Adrenal gland (tissue), 12 donors: ENCODE results near the gene RPS6KA2. TPM values are rescaled to one million over a fixed set of nuclear protein-coding genes. Genes with fewer than 3 reads are reported as not detected.
"Not testable (repeated sequence)": the region's sequence is repeated elsewhere in the genome, so short reads cannot be mapped to it uniquely, and the experiment has no call there.

ENCODE experiments used
- DNase-seq, 7 donors: peaks; one replicate each; pipeline ENCODE4 v3.0.0-alpha.2; 2019 to 2020
- H3K27ac ChIP-seq, 5 donors: fragments of 200-600 bp; sonication (generic) in 4 of 5; 1 replicate in 3 of 5; 2 replicates in 2 of 5; pipeline versions ENCODE4 v1.5.1 to v1.8.0; 2016 to 2020; ENCODE audit warnings: mild to moderate bottlenecking in 1 of 5
- H3K27me3 ChIP-seq: fragments of 200-600 bp; 2 replicates; pipeline ENCODE4 v1.8.0; 2021
- H3K36me3 ChIP-seq, 2 donors: fragments of 200-600 bp; replicated peaks in 1 of 2; 1 replicate in 1 of 2; 2 replicates in 1 of 2; pipeline versions ENCODE4 v1.5.1 to v1.8.0; 2018 to 2022
- H3K4me1 ChIP-seq, 2 donors: fragments of 200-600 bp; replicated peaks in 1 of 2; 1 replicate in 1 of 2; 2 replicates in 1 of 2; pipeline versions ENCODE4 v1.5.1 to v1.8.0; 2018 to 2021
- H3K4me3 ChIP-seq, 4 donors: fragments of 200-600 bp; sonication (generic) in 3 of 4; one replicate each; pipeline ENCODE4 v1.5.1; 2016 to 2018
- H3K9me3 ChIP-seq, 3 donors: fragments of 200-600 bp; sonication (generic) in 1 of 3; replicated peaks in 1 of 3; 1 replicate in 2 of 3; 2 replicates in 1 of 3; pipeline versions ENCODE4 v1.5.1 to v1.8.0; 2016 to 2021
- POLR2A ChIP-seq, 2 donors: fragments of 450-650 bp; IDR thresholded peaks; one replicate each; pipeline ENCODE4 v1.6.1; 2017; ENCODE audit warnings: antibody characterized with exemption in 2 of 2, mild to moderate bottlenecking in 2 of 2, moderate library complexity in 1 of 2
- WGBS, 4 donors: extraction: QIAGEN DNeasy Blood & Tissue Kit in 2 of 4; methylation state at CpG; one replicate each; pipeline versions ENCODE4 v1.1.5 to v1.1.7; 2013 to 2017; 5-methylcytosine and 5-hydroxymethylcytosine counted together
- intact Hi-C, 2 donors: fragments of 100-400 bp; cut with DNase I; formaldehyde crosslinking; loops; one replicate each; pipeline versions ENCODE4 v1.14.1 to v1.15.0; 2022 to 2023
- polyA plus RNA-seq, 3 donors: library from polyadenylated mRNA; stranded (reverse); fragments of 200-250 nt in 2 of 3; fragments of 350-450 nt in 1 of 3; fragmentation: Illumina TruSeq in 1 of 3; extraction: RNeasy Lipid Tissue Mini Kit (QIAGEN cat#74804) in 1 of 3; gene quantifications; one replicate each; pipeline ENCODE4 v1.2.3, GENCODE V29; 2013 to 2014
- total RNA-seq, 9 donors: library from RNA; depleted of rRNA in 4 of 9; stranded (reverse); fragments of >200 nt in 4 of 9; fragments of 120-200 nt in 1 of 9; fragmentation: NEBNext Ultra II Directional in 1 of 9; extraction: Animal tissue kit (Norgen Biotek cat#: 25700) in 1 of 9; gene quantifications; one replicate each; pipeline versions ENCODE4 v1.1.0 to v1.2.4, GENCODE V29; 2013 to 2023
- TF ChIP-seq, protein P1 (sequence below), 6 experiments: fragments of 450-650 bp in 4 of 6; fragments of 200-600 bp in 2 of 6; sonication (generic) in 1 of 6; IDR thresholded peaks; 1 replicate in 5 of 6; 2 replicates in 1 of 6; pipeline versions ENCODE4 v1.5.1 to v1.8.0; 2016 to 2021; ENCODE audit warnings: antibody characterized with exemption in 6 of 6, mild to moderate bottlenecking in 2 of 6, moderate library complexity in 1 of 6
- donor health status: healthy with polysubstance abuse.
- donor health status: Bipolar disorder and iron deficiency.
- donor health status: DM: yes; HTN: yes; CAD: no.
- donor health status: DM: no; HTN: no; CAD: no.
- donor health status: DM: no; HTN: no; CAD: no.
- donor health status: DM: yes; HTN: yes; CAD: no.

Gene RPS6KA2
- total and polyA plus RNA-seq, 12 donors, result 7.0 to 40.4 (median 26.2) TPM

DNA sequence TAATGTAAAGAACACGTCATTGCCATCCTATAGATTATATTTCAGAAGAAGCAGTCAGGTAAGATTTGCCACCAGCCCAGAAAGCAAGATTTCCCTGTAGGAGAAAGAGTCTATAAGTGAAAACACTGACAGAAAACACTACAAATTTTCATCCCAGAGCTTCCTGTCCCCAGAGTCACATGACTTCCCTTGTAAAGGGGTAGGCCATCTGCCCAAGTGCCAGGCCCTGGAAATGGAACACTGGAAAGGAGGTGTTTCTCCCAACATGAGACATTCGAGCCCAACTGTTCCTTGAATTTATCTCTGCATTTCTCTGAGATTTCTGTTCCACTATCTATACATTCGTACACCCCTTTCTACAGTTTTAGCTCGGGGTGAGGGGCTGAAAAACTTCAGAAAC is 87.5 kb downstream of the RPS6KA2 start:
- Histone ChIP-seq H3K4me3 (no peak overlapping the region), H3K27me3 (no peaks in the 10 kb centered on the region), H3K9me3 (no peaks in the 10 kb centered on the region), H3K27ac (no peak overlapping the region), H3K36me3 (no peaks in the 10 kb centered on the region), H3K4me1 (no peaks in the 10 kb centered on the region)
- 82 to 92% (median 88%) methylated on average over 4 of the region's 4 CpGs for WGBS, 4 donors
- intact Hi-C loops, result no loop called here
- DNase-seq, result no peak
- no peak for TF ChIP-seq POLR2A (IDR thresholded peaks at IDR 0.05)
- TF ChIP-seq, protein P1, sequence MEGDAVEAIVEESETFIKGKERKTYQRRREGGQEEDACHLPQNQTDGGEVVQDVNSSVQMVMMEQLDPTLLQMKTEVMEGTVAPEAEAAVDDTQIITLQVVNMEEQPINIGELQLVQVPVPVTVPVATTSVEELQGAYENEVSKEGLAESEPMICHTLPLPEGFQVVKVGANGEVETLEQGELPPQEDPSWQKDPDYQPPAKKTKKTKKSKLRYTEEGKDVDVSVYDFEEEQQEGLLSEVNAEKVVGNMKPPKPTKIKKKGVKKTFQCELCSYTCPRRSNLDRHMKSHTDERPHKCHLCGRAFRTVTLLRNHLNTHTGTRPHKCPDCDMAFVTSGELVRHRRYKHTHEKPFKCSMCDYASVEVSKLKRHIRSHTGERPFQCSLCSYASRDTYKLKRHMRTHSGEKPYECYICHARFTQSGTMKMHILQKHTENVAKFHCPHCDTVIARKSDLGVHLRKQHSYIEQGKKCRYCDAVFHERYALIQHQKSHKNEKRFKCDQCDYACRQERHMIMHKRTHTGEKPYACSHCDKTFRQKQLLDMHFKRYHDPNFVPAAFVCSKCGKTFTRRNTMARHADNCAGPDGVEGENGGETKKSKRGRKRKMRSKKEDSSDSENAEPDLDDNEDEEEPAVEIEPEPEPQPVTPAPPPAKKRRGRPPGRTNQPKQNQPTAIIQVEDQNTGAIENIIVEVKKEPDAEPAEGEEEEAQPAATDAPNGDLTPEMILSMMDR (IDR thresholded peaks at IDR 0.05), result no peak

DNA sequence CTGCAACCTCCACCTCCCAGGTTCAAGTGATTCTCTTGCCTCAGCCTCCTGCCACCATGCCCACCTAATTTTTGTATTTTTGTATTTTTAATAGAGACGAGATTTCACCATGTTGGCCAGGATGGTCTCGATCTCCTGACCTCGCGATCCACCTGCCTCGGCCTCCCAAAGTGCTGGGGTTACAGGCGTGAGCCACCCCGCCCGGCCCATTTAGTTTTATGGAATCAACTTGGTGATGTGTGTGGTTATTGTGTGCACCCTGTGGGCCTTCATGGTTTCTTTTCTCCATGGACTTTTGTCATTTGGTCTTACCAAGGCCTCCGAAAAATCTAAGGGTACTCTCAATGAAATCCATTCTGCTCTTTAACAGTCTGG is 88.1 kb downstream of the RPS6KA2 start:
- H3K4me1 ChIP-seq, H3K27ac ChIP-seq, H3K4me3 ChIP-seq, H3K27me3 ChIP-seq, DNase-seq, H3K9me3 ChIP-seq, H3K36me3 ChIP-seq, intact Hi-C loops: not testable (repeated sequence)
- WGBS, 4 donors, result 95 to 100% (median 97%) methylated on average over 5 to 9 of the region's 9 CpGs

DNA sequence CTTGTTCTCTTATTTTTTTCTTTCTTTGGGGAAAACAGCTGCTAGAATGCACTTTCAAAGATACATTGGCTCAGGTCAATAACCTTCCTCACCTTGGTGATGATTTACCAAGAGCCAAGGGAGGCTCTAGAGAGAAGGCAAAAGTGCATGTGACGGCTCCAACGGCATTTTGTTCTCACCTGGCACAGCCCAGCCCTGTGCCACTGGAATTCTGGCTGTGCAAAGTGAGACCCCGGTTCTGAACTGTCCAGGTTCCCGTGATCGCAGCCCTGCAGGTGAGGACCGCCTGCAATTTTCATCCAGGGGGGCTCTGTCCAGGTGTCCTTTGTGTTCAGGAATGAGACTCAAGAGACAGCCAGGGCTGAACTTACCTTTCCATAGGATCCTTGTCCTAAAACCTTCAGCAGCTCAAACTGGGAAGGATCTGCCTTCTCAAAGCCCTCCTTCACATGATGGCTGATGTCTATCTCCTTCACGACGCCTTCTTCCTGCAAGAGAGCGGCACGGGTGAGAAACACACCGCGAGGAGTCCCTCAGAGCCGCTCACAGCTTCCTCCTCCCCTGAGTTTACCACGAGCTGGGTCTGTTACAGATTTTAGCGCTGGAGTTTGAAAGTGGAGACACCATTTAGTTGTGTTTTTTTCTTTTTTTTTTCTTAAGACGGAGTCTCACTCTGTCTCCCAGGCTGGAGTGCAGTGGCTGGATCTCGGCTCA is 88.6 kb downstream of the RPS6KA2 start:
- WGBS, 4 donors, result 83 to 91% (median 88%) methylated on average over 15 to 17 of the region's 17 CpGs
- Histone ChIP-seq H3K9me3 (no peaks in the 10 kb centered on the region), H3K4me1 (no peaks in the 10 kb centered on the region), H3K27ac (no peak overlapping the region), H3K4me3 (no peak overlapping the region), H3K27me3 (no peaks in the 10 kb centered on the region), H3K36me3 (no peaks in the 10 kb centered on the region)
- DNase-seq, result no peak
- TF ChIP-seq, protein P1 (IDR thresholded peaks at IDR 0.05), result no peak
- TF ChIP-seq POLR2A (IDR thresholded peaks at IDR 0.05), result no peak
- intact Hi-C loops, result no loop called here

DNA sequence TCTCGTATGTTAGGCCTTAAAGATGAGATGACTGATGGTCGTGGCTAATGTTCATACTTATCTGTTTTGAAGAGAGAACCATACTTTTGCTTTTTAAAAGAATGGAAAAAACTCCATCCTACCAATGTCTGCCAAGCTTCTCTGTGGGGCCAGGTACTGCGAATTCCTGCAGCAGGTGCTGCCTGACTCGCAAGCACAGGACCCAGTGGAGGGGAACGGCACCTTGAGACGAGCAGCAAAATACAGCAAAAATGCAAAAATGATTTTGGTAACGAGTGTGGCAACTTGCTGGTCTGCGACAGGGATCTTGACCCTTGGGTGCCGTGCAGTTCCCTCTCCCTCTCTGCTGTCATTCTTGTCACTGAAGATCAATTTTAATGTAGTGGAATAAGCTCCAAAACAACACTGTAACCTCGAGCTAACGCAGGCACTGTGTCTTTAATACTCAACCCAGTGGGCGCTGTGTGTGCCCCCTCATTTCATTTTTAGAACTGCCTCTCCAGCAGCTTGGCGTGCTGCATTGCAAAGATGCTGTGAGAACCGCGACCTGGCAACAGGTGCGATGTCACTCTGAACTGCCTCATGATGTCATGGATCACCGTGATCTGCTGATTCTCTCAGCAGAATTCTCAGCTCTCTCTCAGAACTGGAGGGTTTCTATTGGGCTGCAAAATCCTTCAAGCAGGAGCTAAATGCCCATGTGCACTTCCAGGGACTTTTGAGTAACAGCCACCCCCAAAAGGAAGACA is 92.2 kb downstream of the RPS6KA2 start:
- no peaks in the 10 kb centered on the region for H3K9me3 ChIP-seq
- H3K27me3 ChIP-seq, result no peaks in the 10 kb centered on the region
- no peak overlapping the region for H3K27ac ChIP-seq
- DNase-seq, result no peak
- no peaks in the 10 kb centered on the region for H3K4me1 ChIP-seq
- no peaks in the 10 kb centered on the region for H3K36me3 ChIP-seq
- 92 to 94% (median 93%) methylated on average over 15 to 17 of the region's 17 CpGs for WGBS, 4 donors
- H3K4me3 ChIP-seq, result no peak overlapping the region
- intact Hi-C loops, result no loop called here
- TF ChIP-seq, protein P1 (IDR thresholded peaks at IDR 0.05), result no peak
- no peak for TF ChIP-seq POLR2A (IDR thresholded peaks at IDR 0.05)
